Right lobe of liver (tissue), 6 donors: ENCODE data around the gene VPS8. TPM values are rescaled to one million over a fixed set of nuclear protein-coding genes. Genes with fewer than 3 reads are reported as not detected.

Source experiments
- ATAC-seq, 4 donors: fragments of 200-7000 bp; cut with Tn5 transposase; one replicate each; pipeline ENCODE4 v1.9.1; 2020; ENCODE audit warnings: mild to moderate bottlenecking in 4 of 4, moderate library complexity in 4 of 4
- DNase-seq, 3 donors: peaks; one replicate each; pipeline ENCODE4 v3.0.0-alpha.2; 2020
- H3K27ac ChIP-seq, 3 donors: fragments of 200-600 bp; one replicate each; pipeline ENCODE4 v1.8.0; 2022
- H3K27me3 ChIP-seq, 2 donors: fragments of 200-600 bp; one replicate each; pipeline ENCODE4 v1.8.0; 2022
- H3K36me3 ChIP-seq, 4 donors: fragments of 200-600 bp; sonication (generic) in 1 of 4; one replicate each; pipeline versions ENCODE4 v1.5.1 to v1.8.0; 2017 to 2022; ENCODE audit warnings: control low read depth in 1 of 4
- H3K4me1 ChIP-seq, 4 donors: fragments of 200-600 bp; sonication (generic) in 1 of 4; one replicate each; pipeline versions ENCODE4 v1.5.1 to v1.8.0; 2017 to 2022; ENCODE audit warnings: control low read depth in 1 of 4
- H3K4me3 ChIP-seq, 3 donors: fragments of 200-600 bp; one replicate each; pipeline ENCODE4 v1.8.0; 2022
- H3K9me3 ChIP-seq, 4 donors: fragments of 200-600 bp; sonication (generic) in 1 of 4; one replicate each; pipeline versions ENCODE4 v1.5.1 to v1.8.0; 2017 to 2022; ENCODE audit warnings: control low read depth in 1 of 4
- POLR2A ChIP-seq: fragments of 450-650 bp; IDR thresholded peaks from one replicate; pipeline ENCODE4 v1.6.1; 2017; ENCODE audit warnings: antibody characterized with exemption, mild to moderate bottlenecking
- WGBS: methylation state at CpG from one replicate; pipeline ENCODE4 v1.1.6; 2018; ENCODE audit warnings: low coverage, low lambda C conversion rate; ENCODE audit not compliant: insufficient coverage; ENCODE audit errors: missing lambda C conversion rate; 5-methylcytosine and 5-hydroxymethylcytosine counted together
- intact Hi-C, 2 donors: fragments of 100-400 bp; cut with DNase I; formaldehyde crosslinking; loops; one replicate each; pipeline versions ENCODE4 v1.11.2 to v1.14.1; 2022
- total RNA-seq, 6 experiments: library from RNA; depleted of rRNA in 2 of 6; stranded (reverse); fragments of >200 nt in 2 of 6; fragmentation: NEBNext Ultra II Directional in 3 of 6; extraction: Animal tissue kit (Norgen Biotek cat#: 25700) in 3 of 6; gene quantifications; one replicate each; pipeline versions ENCODE4 v1.1.0 to v1.2.4, GENCODE V29; 2016 to 2023
- TF ChIP-seq, protein P1 (sequence below), 4 donors: fragments of 200-600 bp in 3 of 4; fragments of 450-650 bp in 1 of 4; IDR thresholded peaks; one replicate each; pipeline versions ENCODE4 v1.5.1 to v1.8.0; 2016 to 2022; ENCODE audit warnings: antibody characterized with exemption in 4 of 4, mild to moderate bottlenecking in 2 of 4
- donor health status: DM: no; HTN: yes; CAD: no.
- donor health status: DM: no; HTN: no; CAD: no.
- donor health status: DM: no; HTN: no; CAD: no.
- donor health status: DM: no; HTN: yes; CAD: no.
- donor health status: DM: no; HTN: yes; CAD: no.

VPS8 gene
- total RNA-seq, 6 experiments from 2014 or later = 20.4 to 24.5 (median 21.3) TPM

DNA sequence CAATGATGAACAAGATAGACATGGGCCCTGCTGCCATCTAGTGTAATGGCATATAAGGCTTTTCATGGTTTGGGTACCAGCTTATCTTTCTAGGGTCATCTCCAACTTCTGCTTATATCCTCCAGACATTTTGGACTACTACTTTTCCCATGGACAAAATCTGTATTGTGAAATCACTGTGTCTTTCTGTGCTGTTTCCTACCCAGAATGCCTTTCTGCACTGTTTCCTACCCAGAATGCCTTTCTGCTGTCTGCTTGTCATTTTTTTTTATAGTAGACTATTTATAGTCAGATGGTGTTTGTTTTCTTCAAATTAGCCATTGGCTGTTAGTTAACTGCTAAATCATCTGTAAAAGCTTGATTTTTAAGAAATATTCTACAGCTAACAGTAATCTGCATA lies 20.1 kb downstream of the VPS8 start:
- no peak for ATAC-seq
- Histone ChIP-seq H3K4me3 (no peak overlapping the region), H3K27ac (no peak overlapping the region), H3K36me3 (peaks cover 0 to 19% (median 5%) of the 10 kb centered on the region in 4 donors), H3K9me3 (no peaks in the 10 kb centered on the region), H3K4me1 (no peaks in the 10 kb centered on the region), H3K27me3 (no peaks in the 10 kb centered on the region)
- no peak for TF ChIP-seq POLR2A
- TF ChIP-seq, protein P1, sequence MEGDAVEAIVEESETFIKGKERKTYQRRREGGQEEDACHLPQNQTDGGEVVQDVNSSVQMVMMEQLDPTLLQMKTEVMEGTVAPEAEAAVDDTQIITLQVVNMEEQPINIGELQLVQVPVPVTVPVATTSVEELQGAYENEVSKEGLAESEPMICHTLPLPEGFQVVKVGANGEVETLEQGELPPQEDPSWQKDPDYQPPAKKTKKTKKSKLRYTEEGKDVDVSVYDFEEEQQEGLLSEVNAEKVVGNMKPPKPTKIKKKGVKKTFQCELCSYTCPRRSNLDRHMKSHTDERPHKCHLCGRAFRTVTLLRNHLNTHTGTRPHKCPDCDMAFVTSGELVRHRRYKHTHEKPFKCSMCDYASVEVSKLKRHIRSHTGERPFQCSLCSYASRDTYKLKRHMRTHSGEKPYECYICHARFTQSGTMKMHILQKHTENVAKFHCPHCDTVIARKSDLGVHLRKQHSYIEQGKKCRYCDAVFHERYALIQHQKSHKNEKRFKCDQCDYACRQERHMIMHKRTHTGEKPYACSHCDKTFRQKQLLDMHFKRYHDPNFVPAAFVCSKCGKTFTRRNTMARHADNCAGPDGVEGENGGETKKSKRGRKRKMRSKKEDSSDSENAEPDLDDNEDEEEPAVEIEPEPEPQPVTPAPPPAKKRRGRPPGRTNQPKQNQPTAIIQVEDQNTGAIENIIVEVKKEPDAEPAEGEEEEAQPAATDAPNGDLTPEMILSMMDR (IDR thresholded peaks at IDR 0.05) = no peak
- intact Hi-C loops = no loop called here
- no peak for DNase-seq

DNA sequence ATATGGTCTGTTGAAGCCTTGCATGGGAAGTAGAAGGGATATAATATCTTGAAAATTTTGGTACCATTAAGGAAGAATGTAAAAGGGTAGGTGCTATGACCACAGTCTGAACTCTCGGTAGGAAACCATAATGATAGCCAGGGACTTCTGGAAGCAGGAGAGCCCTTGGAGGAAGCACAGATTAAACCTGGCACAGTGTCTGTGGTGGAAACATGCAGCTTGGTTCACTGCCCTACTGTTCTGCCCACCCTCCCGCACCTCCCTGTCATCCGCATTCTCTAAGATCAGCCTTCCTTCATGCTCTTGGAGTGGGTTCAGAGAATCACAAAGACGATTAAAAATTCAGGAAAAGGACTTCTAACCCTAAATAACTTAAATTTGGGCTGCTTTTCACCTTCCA lies 20.9 kb downstream of the VPS8 start:
- DNase-seq (no peak), ATAC-seq (no peak)
- Histone ChIP-seq H3K36me3 (peaks cover 0 to 19% (median 5%) of the 10 kb centered on the region in 4 donors), H3K27me3 (no peaks in the 10 kb centered on the region), H3K27ac (no peak overlapping the region), H3K4me3 (no peak overlapping the region), H3K4me1 (no peaks in the 10 kb centered on the region), H3K9me3 (no peaks in the 10 kb centered on the region)
- WGBS = 78% methylated on average over 4 of the region's 4 CpGs
- intact Hi-C loops = no loop called here
- no peak for TF ChIP-seq POLR2A

DNA sequence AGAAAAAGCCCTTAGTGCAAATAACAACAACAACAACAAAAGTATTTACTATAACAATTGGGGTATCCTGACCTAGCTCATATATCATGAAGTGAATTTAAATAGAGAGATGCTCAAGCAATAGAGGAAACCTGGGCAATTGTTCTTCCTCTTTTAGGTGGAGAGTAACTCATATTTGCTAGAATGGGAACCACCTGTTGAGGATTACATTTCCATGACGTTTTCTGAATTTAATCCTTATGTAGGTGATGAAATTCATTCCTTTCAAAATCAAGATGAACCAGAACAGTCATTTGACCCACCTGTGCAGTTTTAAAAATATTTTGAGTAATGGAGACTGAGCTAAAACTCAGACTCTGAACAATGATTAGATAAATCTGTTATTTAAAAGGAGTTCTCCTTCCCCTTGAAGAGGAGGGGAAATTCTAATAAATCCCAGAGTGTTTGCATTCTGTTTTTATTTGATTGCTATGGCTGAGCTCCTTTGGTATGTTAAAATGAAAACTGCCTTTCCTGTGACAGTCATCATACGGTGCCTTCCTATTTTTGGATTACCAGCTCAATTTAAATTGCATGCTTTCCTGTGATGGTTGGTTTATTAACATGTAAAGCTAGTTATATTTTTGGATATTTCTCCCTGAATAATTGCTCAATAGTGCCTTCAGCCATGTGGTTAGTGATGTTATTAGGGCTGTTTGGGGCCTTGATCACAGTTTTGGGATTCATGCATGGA lies 24.3 kb downstream of the VPS8 start:
- Histone ChIP-seq H3K4me3 (no peak overlapping the region), H3K9me3 (no peaks in the 10 kb centered on the region), H3K4me1 (no peaks in the 10 kb centered on the region), H3K36me3 (peaks cover 0 to 19% (median 5%) of the 10 kb centered on the region in 4 donors), H3K27ac (no peak overlapping the region), H3K27me3 (no peaks in the 10 kb centered on the region)
- ATAC-seq = no peak
- intact Hi-C loops = no loop called here
- 63% methylated on average over 2 of the region's 2 CpGs for WGBS
- DNase-seq = no peak
- TF ChIP-seq POLR2A = no peak
- TF ChIP-seq, protein P1 (IDR thresholded peaks at IDR 0.05) = no peak

DNA sequence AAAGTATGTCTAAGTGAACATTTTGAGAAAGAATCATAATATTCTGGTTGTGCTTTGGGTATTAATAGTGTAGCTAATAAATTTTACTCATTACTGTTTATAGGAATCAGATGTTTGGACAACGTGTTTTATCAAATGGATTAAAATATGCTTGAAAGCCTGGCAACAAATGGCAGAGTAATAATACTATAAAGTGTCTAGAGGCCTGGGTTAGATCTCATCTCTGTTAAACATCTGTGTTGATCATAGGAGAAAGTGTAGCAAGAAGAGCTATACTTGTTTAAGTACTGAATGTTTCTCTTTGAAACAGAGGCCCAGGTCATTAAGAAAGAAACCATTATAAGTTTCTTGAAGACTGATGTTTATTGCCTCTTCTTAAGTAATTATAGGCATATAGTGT lies 30.5 kb downstream of the VPS8 start:
- DNase-seq (no peak), ATAC-seq (no peak)
- 75% methylated on average over 1 of the region's 1 CpG for WGBS
- H3K9me3 ChIP-seq = no peaks in the 10 kb centered on the region
- no peak overlapping the region for H3K27ac ChIP-seq
- no peaks in the 10 kb centered on the region for H3K4me1 ChIP-seq
- no peak for TF ChIP-seq POLR2A
- TF ChIP-seq, protein P1 (IDR thresholded peaks at IDR 0.05) = no peak
- no peaks in the 10 kb centered on the region for H3K36me3 ChIP-seq
- no peak overlapping the region for H3K4me3 ChIP-seq
- intact Hi-C loops = no loop called here
- no peaks in the 10 kb centered on the region for H3K27me3 ChIP-seq

GRCh38 chr3:184845819-184846218 lies 33.9 kb downstream of the VPS8 start:
- no peak for ATAC-seq
- intact Hi-C loops = no loop called here
- Histone ChIP-seq H3K4me3 (no peak overlapping the region), H3K4me1 (no peaks in the 10 kb centered on the region), H3K9me3 (no peaks in the 10 kb centered on the region), H3K27ac (no peak overlapping the region), H3K27me3 (no peaks in the 10 kb centered on the region), H3K36me3 (no peaks in the 10 kb centered on the region)
- TF ChIP-seq, protein P1 (IDR thresholded peaks at IDR 0.05) = no peak
- TF ChIP-seq POLR2A = no peak
- no peak for DNase-seq
